GM18907 (cell line): ENCODE data around the gene EPS15.
"Not testable (repeated sequence)": the region's sequence is repeated elsewhere in the genome, so short reads cannot be mapped to it uniquely, and the experiment has no call there.

Experiments
- ATAC-seq: cut with Tn5 transposase; IDR thresholded peaks from one replicate; pipeline ENCODE4 v1.9.1; 2021; ENCODE audit warnings: mild to moderate bottlenecking, moderate library complexity; ENCODE audit not compliant: unreplicated experiment

EPS15 gene

DNA sequence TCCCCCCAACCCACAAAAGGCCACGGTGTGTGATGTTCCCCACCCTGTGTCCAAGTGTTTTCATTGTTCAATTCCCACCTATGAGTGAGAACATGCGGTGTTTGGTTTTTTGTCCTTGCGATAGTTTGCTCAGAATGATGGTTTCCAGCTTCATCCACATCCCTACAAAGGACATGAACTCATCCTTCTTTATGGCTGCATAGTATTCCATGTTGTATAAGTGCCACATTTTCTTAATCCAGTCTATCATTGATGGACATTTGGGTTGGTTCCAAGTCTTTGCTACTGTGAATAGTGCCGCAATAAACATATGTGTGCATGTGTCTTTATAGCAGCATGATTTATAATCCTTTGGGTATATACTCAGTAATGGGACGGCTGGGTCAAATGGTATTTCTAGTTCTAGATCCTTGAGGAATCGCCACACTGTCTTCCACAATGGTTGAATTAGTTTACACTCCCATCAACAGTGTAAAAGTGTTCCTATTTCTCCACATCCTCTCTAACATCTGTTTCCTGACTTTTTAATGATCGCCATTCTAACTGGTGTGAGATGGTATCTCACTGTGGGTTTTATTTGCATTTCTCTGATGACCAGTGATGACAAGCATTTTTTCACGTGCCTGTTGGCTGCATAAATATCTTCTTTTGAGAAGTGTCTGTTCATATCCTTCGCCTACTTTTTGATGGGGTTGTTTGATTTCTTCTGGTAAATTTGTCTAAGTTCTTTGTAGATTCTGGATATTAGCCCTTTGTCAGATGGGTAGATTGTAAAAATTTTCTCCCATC lies 44.0 kb downstream of the EPS15 start:
- not testable (repeated sequence) for ATAC-seq

DNA sequence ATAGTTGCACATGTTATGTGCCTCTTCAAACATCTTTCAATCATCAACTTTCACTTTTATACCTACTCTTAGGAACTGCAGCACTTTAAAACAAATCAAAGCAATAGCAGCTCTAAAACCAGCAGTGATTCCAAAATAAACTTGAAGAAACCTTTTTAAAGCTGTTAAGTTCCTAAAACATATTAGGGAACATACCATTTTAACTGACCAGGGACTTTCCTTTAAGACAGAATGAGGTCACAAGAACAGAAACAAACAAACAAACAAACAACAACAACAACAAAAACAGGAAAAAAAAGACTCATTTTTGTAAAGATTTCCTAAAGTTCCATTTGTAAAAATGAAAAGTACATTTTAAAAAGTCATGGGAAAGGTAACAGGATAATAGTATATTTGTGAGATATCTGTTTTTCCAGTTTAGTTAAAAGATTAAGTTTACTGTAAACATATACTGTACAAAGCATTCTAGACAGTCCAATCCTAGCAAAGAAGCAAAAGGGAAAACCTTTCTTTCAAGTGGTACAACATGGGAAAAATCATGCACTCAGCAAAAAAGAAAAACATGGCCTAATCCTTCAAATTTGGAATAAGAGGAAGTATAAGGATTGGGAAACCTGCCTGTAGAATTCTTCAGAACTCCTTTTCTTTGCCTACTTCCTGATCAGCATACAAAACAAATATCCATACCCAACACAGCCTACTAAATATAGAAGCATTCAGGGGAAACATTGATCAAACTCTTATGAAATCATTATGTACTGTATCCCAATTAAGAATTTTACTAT lies 45.5 kb downstream of the EPS15 start:
- ATAC-seq, result no peak

DNA sequence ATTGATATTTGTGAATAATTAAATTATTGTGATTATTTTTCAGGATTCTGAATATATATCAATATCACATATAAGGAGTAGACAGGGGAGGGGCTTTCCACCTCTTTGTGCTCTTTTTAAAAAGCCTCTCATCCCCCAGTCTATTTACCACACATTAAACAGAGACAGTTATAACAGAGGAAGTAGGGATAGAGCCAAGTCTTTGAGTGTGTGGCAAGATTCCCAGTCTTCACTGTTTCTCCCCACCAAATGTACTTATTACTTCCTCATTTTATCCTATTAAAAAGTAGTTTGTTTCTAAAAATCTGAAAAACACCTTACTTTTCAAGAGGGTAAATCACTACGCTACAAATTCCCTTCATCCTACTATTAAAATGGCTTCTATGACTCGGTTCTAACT lies 46.7 kb downstream of the EPS15 start:
- no peak for ATAC-seq

DNA sequence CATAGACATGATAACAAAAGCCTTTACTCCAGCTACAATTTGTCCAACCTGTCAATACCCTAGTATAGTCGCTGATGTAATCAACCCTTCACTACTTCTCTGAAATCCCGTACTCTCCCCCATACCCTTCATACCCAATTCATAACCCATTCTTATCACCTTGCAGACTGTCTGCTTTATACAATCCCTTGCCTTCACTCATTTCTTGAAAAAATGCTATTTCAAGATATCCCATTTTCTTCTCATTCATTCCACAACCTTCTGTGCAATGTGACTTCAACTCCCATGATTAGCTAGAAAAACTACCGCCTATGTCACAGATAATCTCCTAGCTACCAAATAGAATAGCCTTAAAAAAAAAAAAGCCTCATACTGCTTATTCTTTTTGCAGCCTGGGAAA lies 49.5 kb downstream of the EPS15 start:
- no peak for ATAC-seq

DNA sequence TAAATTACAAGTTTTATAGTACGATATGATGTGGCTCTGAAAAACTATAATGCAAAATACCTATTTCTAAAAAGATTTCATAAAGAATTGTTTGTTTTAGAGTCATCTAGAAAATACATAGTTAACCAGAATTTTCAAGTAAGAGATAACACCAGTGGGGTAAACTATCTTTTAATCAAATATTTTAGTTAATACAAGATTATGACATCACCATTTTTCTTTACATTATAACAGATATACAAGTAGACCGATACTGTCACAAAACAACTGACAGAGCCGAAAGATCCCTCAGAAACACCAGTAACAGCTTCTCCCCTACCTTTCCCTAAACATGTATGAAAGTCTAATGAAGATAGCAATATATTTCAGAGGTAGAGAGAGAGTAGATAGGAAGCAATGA lies 54.2 kb downstream of the EPS15 start:
- no peak for ATAC-seq

DNA sequence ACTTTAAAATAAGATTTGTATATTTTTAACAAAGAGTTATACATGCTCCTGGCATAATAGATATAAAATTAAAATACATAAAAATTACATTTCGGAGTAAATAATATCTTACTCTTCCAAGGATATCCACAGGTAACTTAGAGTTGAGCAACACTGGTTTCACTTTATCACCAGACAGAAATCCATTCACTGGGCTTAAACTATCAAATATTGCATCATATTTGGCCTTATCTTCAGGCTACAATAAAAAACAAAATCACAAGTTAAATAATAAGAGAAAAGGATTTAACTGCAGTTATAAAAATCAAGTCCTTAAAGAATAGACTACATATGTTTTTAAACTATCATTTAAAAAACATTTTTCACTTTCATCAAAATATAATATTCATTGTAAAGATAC lies 55.5 kb downstream of the EPS15 start:
- ATAC-seq, result no peak

DNA sequence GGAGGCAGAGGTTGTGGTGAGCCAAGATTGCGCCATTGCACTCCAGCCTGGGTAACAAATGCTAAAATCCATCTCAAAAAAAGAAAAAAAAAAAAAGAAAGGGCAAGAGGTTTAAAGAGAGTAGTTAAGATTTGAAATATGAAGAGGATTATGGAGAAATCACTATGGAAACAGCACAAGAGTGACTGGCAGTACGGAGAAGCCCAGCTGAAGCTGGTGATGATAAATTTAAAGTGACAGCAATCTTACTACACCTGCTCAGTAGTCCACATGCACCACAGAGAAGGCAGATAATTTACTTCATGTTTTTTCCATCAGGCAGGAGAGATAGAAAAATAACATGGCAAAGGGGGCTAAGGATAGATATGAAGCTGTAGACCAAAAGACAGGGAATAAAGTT lies 56.8 kb downstream of the EPS15 start:
- ATAC-seq, result not testable (repeated sequence)

DNA sequence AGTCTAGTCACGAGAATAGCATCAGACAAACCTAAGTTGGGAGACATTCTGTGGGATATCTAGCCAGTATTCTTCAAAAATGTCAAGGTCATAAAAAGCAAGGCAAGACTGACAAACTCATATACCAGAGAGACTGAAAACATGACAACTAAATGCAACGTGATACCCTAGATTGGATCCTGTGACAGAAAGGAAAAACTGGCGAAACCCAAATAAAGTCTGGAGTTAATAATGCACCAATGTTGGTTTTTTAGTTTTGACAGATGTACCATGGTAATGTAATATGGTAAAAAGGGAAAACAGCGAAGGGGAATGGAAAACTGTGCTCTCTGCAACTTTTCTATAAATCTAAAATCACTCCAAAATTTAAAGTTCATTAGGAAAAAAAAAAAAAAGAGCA lies 64.5 kb downstream of the EPS15 start:
- no peak for ATAC-seq

DNA sequence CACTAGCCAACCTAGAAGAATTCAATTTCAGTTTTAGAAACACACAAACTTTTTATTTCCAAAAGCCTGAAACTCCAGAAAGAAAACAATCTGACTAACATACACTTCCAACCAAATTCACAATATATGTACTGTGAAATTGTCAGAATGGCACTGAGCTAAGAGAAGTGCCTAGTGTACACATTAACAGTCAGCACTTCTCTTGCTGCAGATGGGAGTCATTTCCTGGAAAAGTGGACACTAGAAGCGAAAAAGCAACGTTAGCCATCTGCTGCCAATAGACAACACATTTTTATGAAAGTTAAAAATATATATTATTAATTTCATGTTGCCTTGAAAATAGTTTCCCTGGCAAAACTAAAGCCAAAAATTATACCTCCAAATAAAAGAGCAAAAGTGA lies 66.1 kb downstream of the EPS15 start:
- no peak for ATAC-seq

DNA sequence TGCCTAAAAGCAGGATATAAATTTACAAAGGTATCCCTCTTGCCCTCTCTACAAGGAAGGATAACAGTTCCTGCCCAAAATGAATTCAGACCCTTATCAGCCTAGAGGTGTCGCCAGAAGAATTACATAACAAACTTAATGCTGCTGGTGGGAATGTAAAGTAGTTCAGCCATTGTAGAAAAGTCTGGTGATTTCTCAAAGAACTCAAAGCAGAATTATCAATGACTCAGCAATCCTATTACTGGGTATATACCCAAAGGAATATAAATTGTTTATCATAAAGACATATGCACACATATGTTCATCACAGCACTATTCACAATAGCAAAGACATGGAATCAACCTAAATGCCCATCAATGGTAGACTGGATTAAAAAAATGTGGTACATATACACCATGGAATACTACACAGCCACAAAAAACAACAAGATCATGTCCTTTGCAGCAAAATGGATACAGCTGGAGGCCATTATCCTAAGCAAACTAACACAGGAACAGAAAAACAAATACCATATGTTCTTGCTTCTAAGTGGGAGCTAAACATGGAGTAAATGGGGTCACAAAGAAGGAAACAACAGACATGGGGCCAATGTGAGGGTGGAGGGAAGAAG lies 70.1 kb downstream of the EPS15 start:
- ATAC-seq, result not testable (repeated sequence)

DNA sequence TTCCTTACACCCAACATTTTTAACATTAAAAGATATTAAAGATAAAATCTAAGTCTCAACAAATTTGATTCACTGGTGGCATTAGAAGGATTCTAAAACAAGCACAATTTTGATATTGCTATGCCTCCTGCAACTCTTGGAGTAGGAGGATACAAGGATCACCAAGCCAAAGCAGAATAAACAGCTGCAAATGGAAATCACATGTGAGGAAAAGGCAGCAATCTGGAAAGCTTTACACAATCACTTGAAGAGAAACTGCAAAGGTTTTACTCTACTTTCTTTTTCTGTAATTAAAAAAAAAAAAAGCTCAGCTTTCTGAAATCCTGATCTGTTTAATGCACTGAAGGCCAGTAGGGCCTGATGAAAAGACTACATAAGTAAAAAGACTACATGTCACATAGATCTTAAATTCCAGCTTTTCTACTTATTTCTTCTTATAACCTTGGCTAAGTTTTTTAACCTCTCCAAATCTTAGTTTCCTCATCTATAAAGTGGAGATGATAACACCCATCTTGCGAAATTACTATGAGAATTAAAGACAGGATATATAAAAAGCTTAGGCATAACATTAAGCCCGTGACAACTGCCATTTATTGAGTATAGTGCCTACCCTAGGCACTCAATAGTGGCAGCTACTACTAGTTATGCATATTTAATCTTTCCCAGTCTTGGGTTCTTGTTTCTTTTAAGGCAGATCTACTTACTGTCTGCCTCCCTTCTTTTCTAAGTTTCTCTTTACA lies 73.5 kb downstream of the EPS15 start:
- no peak for ATAC-seq

DNA sequence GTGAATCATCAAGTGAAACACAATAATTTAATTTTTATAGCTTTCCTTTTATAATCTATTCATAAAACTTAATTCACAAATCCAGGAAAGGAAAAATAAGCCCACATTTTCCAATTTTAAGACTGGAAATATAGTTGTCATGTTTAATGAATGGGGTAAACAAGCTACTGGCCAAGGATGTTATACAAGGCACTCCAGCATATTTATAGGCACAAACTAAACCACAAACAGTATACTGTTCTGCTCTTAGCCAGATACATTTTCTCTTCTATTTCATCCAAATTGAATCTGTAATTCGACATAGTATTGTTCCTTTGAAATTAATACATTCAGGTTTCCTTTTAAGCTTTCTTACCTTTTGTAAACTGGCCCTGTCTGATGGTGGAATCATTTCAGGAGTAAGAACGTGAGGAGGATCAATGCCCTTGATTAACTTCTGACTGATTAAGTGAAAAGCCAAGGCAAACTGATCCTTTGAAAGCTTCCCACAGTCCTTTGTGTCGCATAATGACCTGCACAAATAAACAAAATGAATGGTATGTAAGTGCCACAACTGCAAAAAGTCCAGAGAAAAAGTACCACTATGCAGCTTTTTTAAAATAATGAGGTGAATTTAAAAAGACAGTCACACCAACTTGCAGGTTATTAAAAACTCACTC lies 74.4 kb downstream of the EPS15 start:
- ATAC-seq, result no peak

DNA sequence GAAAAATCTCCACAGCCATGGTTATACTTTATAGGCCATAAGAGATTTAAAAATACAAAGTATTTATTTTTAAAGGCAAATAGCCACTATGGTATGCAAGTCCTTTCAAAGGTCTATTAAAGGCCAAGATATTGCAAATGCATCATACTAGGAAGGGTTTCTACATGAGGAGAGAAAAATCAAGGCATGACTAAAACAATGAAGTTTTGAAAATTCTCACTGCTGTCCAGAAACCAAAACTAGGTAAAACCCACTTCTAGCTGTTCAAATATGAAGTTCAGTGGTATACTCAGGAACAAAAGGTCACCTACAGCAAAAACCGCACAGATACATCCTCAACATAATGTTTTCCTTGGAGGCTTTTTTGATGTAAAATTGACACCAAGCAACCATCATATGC lies 75.0 kb downstream of the EPS15 start:
- ATAC-seq, result no peak

DNA sequence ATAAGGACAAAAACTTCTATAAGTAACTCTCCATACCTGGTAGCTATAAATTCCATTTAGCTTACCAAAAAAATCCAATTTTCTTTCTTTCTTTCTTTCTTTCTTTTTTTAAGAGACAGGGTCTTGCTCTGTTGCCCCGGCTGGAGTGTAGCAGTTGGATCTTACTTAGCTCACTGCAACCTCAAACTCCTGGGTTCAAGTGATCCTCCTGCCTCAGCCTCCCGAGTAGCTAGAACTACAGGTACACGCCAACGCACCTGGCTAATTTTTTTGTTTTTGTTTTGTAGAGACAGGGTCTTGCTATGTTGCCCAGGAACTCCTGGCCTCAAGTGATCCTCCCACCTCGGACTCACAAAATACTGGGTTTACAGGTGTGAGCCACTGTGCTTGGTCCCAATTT lies 75.5 kb downstream of the EPS15 start:
- ATAC-seq, result no peak

DNA sequence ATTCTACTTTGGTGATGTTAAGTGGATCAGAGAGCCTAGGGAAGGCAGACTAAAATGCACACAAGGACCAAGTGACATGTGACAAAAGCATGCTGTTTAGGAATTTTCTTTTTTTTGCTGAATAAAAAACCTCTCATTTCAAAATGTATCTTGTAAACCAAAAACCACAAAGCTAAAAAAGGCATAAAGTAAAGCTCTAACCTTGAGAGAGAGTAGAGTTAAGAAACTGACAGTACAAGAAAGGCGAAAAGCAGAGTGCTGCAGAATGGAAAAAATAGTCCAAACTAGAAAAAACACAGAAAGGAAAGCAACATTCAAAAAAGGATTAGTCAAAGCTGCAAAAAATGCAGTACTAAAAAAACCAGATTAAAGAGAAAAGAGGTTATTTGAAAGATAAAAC lies 76.5 kb downstream of the EPS15 start:
- ATAC-seq, result no peak

DNA sequence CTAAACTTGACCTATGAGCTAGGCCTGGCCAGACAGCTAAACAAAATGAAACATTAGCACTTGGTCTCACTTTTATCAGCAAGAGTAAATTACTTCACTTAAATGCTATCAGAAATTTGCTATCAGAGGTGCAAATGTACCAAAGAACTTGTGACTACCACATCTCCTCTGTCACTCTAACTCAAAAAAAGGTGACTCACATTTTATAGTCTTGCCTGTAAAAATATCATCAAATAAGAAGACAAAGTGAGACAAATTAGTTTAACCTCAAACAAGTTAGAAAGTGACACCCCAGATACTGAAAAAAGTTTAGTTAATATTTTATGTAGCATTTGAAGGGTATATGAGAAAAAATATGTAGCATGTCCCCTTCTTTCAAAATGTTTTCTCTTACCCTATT lies 76.9 kb downstream of the EPS15 start:
- ATAC-seq, result no peak

DNA sequence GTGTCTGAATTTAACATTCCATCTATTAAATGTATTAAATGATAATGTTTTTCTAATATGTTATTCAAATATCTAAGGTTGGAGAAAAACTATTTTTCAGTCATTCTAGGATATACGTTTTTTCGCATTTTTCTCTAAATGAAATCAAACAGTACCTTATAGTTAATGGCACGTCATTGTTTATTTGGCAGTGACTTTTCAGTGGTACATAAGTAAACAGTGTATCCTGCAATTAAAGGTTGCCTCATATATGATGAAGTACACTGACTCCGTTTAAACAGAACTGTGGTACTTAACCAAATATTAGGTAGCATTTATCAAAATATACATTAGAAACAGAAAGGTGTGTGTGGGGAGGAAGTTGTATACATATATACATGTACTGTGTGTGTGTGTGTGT lies 79.2 kb downstream of the EPS15 start:
- no peak for ATAC-seq

DNA sequence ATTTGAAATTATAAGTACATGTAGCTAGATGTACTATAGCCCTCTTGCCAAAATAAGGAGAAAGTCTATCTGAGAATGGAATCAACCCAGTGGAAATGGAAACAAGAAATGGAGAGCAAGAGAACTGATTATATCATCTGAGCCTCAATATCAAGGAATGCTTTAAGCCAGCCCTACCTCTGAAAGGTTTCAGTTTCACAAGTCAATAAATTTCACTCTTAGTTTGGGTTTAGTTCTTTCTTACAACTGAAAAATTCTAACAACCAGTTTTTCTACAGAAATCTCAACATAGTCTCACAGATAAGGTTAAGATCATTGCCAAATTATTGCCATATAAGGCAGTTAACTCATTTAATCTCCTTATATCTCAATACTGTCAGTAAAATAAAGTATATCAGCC lies 80.0 kb downstream of the EPS15 start:
- no peak for ATAC-seq

DNA sequence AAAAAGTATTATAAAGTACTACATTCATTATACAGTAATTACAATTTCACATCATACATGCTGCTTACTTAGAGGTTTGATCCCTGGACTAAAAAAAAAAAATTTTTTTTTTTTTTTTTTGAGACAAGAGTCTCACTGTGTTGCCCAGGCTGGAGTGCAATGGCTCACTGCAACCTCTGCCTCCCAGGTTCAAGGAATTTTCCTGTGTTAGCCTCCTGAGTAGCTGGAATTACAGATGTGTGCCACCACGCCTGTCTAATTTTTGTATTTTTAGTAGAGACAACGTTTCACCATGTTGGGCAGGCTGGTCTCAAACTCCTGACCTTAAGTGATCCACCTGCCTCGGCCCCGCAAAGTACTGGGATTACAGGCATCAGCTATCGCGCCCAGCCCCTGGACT lies 81.7 kb downstream of the EPS15 start:
- ATAC-seq, result not testable (repeated sequence)

DNA sequence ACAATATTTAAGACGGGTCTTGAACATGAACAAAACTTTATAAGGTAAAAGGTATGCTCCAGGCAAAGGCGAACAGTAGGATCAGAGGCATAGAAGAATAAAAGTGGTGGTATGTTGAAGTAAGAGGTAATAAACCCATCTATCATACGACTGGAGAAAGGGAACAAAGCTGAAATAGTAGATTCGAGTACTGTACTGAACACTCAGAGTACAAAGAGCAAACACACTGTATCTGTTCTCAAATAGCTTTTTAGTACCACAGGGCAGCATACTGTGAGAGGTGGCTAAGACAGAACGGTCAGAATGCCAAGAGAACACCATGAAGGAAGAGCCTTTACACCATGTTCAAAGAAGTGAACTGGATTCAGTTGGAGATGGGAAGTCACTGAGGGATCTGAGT lies 83.2 kb downstream of the EPS15 start:
- ATAC-seq, result no peak
